PFSK-1 (cell line): ENCODE results near the gene MYH9.

Experiments
- POLR2AphosphoS5 ChIP-seq: IDR thresholded peaks from 2 replicates; pipeline ENCODE4 v1.6.1; 2012; ENCODE audit warnings: low read depth, mild to moderate bottlenecking, control low read depth, low read length, moderate library complexity
- REST ChIP-seq, 2 experiments: IDR thresholded peaks; 2 replicates each; pipeline versions ENCODE4 v1.6.1 to v1.8.0; 2011 to 2012; ENCODE audit warnings: low read depth in 2 of 2, low read length in 2 of 2, control low read depth in 1 of 2, inconsistent platforms in 1 of 2, mild to moderate bottlenecking in 1 of 2, moderate library complexity in 1 of 2; ENCODE audit not compliant: insufficient read depth in 1 of 2
- SIN3A ChIP-seq: IDR thresholded peaks from 2 replicates; pipeline ENCODE4 v1.6.1; 2012; ENCODE audit warnings: mild to moderate bottlenecking, low read length, moderate library complexity, borderline replicate concordance; ENCODE audit not compliant: insufficient read depth
- TAF1 ChIP-seq: IDR thresholded peaks from 2 replicates; pipeline ENCODE4 v1.6.1; 2012; ENCODE audit warnings: low read length, control low read depth, borderline replicate concordance; ENCODE audit not compliant: insufficient read depth

GRCh38 chr22:36296690-36297089 lies 91.1 kb downstream of the MYH9 start:
- TF ChIP-seq TAF1 = no peak
- no peak for TF ChIP-seq REST (IDR thresholded peaks at IDR 0.05; ENCODE audit: insufficient read depth in 1 of 2, low read depth in 2 of 2, low read length in 2 of 2)
- no peak for TF ChIP-seq POLR2AphosphoS5
- TF ChIP-seq SIN3A = no peak
